DMS53 (cell line): ENCODE results near the gene HEPHL1.

Experiments used
- DNase-seq: peaks from one replicate; lab custom pipeline; 2025; lab: John Stamatoyannopoulos, UW

The HEPHL1 gene

DNA sequence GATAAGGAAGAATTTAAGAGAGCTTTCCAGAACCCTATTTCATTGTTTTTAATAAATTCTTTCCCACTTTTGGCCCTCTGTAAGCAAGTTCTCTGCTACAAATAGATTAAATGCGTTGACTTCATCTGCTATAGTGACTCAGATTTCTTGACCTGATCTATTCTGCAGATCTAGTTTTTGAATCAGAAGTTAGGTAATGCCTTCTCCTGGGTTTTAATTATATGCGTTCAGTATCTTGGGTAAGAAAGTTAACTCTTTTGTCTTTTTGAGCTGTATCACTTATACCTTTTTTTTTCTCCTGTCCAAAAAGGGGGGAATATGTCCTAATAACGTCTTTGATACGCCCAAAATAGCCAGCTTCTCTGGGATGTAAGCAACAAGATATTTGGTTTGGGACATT, 2.4 kb upstream of the HEPHL1 start:
- DNase-seq: no peak

DNA sequence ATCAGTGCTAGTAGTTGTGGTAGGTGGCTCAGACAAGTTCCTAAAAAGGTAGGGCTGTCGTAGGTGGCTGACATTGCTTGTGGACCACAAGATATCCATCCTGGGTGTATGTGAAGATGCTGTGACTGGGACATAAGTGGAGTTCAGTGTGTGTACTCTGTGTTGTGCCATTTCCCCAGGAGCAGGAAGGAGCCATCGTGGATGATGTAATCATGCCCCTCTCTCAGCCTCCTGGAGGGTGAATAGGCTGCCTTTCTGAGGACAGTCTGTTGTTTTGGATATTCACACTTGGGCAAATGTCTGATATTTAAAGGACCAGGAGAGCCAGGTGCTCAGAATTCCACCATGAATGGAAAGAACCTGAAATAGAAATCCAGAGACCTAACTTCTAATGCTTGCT, 2.7 kb downstream of the HEPHL1 start:
- DNase-seq: peak; percentile 50

DNA sequence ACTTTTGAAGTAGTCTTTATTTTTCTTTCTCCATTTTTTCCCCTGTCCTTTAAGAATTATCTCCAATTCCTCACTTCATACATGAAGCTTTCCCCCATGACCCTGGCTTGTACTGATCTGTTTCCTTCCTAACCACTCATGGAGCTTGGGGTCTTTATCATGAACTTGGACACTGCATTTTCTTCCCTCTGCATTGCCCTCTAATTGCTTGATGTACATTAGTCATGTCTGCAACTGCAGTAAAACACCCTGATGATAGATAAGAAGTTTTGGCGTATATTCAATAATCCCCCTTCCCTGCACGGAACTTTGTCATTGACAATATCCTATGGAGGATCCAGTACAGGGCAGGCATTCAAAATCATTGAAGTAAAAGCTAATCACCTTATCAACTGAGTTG, 3.4 kb downstream of the HEPHL1 start:
- DNase-seq: no peak

DNA sequence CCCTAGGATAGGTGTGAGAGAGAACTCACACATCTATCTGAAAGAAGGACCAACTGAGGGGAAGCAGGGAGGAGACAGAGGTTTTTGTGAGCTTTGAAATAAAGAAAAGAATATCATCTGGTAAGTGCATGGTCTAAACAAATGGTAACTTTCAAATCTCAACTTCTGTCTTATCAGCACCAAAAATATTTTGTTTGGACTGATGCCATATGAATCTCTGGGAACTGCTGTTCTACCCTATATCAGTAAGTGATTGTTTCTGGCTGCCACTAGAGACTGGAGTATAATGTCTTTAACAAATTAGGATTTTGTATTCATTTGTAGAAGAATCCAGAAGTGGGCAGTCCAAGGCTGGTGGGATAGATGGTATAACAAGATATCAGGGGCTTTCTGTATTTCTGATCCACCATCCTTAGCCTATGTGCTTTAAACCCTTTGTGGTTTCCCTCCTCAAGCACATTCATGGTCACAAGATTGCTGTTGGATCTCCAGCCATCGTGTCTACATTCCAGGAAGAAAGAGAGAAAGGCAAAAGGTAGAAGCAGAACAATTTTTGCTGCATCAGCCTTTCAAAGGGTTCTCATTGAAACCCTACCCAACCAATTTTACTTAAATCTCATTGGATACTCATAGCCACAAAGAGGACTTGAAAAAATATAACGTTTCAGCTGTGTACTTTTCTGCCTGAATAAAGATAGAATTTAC, 4.7 kb downstream of the HEPHL1 start:
- no peak for DNase-seq

DNA sequence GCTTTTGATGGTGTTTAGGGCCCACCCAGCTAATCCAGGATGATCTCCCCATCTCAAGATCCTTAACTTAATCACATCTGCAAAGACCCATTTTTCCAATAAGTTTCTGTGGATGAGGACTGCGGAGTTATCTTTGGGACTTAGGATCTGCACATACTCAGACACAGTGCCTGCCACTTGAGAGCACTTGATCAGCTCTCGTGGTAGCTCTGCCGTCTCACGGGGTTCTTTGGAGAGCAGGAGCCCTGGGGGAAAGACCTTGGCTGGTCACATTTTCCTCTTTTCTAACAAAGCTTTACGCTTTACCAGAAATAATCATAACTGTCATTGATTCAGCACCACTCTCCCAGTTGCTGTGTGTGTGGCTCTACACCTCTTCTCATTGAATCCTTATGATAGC, 6.1 kb downstream of the HEPHL1 start:
- DNase-seq: no peak

DNA sequence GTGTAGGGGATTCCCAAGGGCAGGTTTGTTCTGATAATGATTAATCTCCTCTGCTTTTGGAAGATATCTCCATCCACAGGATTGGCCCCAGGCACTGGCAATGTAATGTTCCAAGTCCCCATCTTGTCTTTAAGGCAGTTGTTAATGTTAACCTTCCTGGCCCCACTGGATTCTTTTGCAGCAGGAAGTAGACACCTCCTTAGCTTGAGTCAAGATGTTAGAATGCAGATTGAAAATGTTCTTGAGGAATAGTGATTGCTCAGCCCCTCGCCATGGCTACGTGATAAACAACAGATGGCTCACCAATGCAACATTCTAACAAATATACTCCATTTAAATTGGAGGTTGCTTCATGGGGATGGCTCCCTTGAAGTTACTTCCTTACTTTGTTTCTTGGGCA, 7.3 kb downstream of the HEPHL1 start:
- peak; percentile 32 for DNase-seq

DNA sequence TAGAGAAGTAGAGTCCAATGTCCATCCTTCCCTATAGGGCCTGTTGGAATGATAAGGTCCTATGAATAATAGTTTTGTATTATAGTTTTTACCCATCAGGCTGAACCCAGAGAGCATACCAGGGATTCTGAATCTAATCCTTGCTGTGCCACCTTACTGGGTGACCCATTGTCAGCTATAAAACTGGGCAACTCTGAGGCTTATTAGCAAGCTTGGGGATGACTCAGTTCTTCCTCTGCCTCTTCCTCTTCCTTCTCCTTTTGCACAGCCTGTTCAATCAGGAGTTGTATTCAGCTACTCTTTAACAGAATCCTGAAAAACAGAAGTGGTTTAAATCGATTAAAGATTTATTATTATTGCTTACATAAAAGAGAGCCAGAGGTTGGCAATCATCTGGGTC, 8.9 kb downstream of the HEPHL1 start:
- DNase-seq: no peak

DNA sequence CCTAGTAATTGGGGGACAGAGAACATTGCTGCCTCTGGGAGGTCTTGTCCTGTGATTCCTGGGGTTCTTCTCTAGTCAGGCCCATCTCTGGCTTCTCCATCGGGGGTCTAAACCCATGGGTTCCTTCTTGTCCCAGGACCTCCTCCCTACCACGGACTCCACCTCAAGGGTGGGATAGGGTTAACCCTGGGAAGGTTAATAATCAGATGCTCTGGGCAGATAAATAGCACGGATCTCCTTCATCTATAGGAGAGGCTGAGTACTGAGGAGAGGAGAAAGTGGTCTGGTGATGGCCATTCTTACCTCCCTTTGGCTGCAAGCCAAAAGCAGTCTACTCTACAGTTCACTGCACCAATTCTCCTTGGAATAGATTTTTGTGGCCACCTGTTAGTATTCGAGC, 10.5 kb downstream of the HEPHL1 start:
- peak; percentile 37 for DNase-seq

DNA sequence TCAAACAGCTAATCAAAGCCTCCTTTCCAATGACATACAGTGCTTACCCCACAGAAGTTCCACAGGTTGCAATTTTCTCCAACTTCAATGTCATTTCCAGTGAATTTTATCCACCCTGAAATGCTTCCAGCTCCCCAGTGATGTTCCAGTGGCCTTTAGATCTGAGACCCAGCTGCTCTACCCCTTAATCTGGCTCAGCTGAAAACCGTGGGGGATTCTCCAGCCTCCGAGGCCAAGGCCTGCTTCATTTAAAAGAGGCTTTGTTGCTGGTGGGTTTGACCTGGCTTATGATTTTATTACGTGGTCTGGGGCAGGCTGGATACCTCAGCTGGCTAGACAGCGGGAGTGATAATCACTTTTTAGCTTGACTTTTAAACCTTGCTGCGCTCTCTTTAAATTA, 10.9 kb downstream of the HEPHL1 start:
- DNase-seq: no peak

DNA sequence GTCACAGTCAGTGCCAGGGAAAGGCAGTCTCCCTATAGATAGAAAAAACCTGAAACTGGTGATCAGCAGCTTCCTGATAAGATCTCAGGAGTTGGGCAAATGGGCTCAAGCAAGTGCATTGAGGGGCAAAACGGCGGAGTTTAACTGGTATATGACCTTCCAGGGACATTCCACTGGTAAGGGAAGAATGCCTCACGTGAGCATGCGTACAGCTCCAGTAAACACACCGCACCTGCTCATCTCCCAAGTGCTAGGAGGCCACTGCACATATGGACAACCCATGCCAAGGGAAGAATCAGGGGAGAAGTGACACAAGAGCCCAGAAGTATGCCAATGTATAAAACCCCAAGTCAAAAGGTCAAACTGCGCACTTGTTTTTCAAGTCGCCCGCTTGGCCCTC, 11.6 kb downstream of the HEPHL1 start:
- peak; percentile 78 for DNase-seq

DNA sequence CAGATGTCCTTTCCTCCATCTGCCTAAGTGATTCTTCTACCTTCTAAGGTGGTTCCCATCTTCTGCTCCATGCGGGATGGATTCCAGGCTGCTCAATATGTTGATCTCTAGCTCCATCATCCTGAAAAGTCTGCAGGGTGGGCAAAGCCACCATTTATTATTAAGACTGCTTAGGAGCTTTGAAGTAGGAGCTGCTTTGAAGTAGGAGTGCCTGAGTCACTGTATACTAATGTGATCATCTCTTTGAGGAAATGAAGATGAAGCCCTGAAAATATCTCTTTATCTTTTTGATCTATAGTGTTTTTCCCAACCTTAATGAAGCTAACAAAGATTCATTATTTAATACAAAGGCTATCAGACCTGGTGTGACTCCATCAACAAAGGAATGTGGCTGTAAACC, 13.1 kb downstream of the HEPHL1 start:
- peak; percentile 45 for DNase-seq

DNA sequence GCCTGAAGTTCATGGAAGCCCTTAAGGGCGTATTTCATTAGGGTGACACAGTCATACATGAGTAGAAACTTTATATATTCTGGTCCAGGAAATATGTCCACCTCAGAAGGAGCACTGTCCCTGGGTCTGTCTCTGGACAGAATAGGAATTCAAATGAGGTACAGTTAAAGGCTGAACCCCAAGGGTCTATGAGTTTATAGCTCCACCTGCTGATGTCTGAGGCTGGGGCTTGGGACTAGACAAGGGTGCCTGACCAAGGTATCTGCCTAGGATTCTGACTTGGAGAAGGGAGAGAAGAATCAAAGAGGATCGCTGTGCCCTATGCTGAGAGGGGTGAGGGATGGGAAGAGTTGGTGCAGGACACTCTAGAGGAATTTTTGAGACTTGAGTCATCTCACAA, 14.9 kb downstream of the HEPHL1 start:
- DNase-seq: peak; percentile 17

DNA sequence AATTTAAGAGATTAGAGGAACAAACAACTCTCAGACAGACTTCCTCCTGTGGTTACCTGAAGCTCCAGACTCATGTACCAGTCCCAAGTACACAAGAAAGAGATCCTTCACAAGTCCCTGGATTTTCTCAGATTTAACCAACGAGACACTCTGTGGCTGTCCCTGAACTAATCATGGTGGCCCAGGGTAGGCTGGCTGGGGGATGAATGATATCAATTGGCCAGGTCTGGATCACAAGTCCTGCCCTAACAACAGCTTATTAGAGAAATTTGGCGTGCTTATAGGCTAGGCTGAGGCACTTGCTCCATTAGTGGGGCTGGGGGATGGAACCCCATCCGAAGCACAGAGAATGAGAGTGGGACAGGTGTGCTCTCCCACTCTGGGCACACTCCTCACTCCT, 22.1 kb downstream of the HEPHL1 start:
- no peak for DNase-seq

DNA sequence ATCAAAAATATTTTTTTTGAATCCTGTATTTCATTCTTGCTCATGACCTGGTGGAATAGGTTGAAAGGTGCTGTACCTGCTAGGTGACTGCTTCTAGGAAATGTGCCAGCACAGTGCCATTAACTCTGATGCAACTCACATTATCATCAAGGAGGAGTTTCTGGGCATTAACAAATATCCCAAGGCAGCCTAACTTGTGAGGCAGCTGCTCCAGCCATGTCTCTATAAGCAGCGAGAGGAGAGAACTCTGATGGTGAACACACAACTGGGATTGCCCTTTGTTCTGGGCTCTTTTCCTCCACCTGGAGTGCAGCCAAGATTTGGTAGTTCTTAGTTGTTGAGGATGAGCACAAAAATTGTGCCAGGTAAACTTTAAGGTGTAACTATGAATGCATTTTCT, 25.6 kb downstream of the HEPHL1 start:
- peak; percentile 10 for DNase-seq

DNA sequence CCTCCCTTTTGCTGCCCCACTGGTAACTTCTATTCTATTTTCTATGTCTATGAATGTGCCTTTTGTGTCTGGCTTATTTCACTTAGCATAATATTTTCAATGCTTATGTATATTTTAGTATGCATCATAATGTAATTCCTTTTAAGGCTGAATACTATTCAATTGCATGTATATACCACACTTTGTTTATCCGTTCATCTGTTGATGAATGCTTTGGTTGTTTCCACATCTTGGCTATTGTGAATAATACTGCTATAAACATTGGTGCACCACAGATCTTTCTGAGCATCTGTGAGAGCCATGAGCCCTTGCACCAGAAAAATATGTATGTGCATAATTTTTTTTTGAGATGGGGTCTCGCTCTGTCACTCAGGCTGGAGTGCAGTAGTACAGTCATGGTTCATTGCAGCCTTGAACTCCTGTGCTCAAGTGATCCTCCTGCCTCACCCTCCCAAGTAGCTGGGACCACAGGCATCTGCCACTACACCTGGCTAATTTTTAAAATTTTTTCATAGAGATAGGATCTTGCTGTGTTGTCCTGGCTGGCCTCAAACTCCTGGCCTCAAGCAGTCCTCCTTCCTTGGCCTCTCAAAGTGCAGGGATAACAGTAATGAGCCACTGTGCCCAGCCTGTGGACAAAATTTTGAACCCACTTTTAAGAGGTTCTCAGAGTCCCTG, 27.0 kb downstream of the HEPHL1 start:
- DNase-seq: no peak

DNA sequence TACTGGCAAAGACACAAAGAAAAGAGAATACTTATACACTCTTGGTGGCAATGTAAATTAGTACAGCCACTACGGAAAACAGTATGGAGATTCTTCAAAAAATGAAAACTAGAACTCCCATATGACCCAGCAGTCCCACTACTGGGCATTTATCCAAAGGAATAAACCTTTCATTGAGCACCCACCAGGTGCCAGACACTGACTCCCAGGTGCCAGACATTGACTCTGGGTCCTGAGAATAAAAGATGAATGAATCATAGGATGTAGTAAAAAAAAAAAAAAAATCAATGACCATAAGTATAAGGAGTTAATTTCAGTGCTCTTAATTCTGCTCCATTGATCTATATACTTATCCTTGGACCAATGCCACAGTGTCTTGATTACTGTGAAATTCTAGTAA, 28.2 kb downstream of the HEPHL1 start:
- DNase-seq: peak; percentile 64

DNA sequence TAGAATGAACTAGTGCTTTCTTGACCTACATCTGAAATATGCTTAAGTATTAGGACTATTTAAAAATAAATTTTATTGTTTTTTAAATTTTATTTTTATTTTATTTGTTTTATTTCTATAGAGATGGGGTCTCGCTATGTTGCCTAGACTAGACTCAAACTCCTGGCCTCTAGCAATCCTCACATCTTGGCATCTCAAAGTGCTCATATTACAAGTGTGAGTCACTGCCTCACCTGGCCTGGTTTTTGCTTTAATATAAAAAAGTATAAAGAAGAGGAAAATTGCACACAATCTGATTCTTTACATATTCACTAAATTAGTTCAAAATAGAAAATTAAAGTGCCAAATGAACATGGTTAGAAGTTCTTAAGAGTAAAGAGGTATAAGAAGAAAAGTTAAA, 37.5 kb downstream of the HEPHL1 start:
- no peak for DNase-seq

DNA sequence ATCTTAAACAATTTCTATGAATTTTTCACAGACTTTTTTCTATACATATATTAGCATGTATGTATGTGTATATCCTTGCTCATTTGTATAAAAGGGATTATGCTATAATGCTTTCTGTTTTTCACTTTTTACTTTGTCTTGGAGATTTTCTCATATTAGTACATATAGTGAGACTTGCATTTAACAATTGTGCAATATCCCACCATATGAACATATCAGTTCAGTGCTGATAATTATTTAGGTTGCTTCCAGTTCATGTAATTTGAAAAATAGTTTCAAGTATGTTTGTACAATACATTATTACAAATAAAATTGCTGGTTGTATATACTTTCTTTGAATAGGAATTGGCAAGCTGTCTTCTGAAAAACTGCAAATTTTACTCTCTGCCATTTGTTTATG, 37.9 kb downstream of the HEPHL1 start:
- DNase-seq: no peak

DNA sequence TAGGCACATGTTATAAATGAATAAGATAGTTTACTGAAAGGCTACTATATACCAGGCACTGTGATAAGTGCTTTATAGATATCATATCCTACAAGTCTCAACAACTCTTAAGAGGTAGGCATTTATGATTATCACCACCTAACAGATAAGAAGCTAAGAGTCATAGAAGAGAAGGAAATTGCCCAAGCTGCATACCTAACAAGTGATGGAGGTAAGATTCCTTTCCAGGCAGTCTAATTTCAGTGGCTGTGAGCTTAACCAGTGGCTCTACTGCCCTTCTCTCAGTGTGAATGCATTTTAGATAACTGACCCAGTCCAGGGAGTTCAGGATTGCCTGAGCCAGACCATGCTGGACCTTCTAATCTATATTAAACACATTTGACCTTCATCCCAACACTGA, 39.2 kb downstream of the HEPHL1 start:
- DNase-seq: no peak

DNA sequence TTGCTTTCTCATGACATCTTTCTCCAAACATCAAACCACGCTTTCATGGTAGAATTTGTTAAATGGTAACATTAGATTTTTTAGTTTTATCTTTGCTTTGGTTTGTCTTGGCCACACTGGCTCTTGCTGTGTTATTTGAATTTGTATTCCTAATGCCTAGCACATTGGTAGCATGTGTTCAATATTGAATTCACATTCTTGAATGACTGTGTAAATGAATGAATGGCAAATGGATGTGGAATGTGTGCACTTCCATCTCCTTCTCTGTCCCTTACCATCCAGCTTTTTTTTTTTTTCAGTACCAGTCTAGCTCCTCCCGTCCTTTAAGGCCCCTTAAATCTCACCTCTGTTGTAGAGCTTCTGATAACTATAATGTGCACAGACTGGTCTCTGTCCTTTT, 41.2 kb downstream of the HEPHL1 start:
- no peak for DNase-seq

DNA sequence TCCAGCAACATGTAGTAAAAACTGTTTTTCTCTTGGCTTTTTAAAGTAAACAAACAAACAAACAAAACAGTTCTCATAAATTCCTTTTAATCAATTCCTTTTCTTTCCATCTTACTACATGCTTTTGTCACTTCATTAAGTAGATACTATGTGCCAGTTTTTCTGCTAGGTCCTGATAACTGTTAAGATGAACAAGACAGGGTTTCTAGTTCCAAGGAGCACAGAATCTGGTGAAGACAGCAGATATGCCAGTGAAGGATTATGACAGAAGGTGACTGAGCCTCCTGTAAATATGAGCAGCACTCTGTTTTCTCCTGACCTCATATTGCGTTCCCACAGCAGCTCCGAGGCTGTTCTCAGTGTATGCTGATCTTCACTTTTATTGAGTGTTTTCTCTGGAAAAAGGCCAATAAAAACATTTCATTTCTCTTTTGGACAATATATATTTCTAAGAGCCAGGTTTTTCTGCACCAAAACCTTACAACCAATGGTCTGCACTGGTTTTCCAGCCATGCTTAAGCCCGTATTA, 45.8 kb downstream of the HEPHL1 start:
- DNase-seq: peak; percentile 24

DNA sequence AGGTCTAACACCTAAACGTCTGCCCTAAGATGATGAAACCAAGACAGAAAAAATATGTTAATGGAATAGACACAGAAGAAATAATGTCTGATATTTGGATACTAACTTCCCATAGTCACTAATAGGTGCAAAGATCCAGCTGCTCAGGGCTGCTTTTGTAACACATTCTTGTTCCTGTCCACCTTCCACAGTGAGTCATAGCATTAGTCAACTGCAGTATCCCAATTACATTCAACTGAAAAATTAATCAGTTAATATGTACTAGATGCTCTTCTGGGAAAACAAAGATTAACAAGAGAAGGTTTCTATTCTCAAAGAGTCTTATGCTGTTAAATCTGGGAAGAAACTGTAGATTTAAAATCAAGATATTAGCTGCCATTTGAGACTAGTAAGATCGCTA, 47.6 kb downstream of the HEPHL1 start:
- DNase-seq: no peak

DNA sequence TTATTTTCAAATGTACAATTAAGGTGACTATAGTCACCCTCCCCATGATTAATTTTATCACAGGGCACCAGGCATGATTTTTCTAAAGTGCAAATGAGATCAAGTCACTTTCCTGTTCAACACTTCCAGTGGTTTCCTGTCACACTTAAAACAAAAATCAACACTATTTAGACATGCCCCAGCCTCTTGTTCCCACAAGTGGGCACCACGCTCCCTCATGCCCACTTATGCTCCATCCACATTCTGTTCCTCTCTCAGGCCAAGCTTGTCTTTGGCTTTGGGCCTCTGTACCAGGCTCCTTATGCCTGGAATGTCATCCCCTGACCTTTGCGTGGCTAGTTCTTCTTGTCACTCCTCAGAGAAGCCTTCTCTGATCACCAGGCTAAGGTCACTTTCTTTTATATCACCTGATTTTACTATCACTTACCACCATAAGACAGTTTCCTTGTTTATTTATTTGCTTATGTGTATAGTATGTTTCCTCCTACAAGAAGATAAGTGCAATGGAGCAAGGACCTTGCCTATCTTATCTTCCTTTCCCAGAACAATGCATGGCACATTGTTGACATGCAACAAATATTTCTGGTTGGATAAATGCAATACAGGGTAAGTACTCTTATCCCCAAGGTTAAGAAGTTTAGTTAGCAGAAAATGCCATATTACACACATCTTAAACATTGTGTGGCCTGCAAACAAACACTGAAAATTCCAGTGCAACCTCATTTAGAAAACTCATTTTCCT, 56.6 kb downstream of the HEPHL1 start:
- peak; percentile 30 for DNase-seq
